Esophagus muscularis mucosa (tissue), 4 donors: ENCODE measurements around the gene TSPAN5.

ENCODE experiments used
- CTCF ChIP-seq, 3 experiments: fragments of 200-600 bp in 2 of 3; fragments of 450-650 bp in 1 of 3; sonication (generic) in 2 of 3; IDR thresholded peaks; one replicate each; pipeline ENCODE4 v1.5.1; 2017 to 2019; ENCODE audit warnings: antibody characterized with exemption in 3 of 3, mild to moderate bottlenecking in 2 of 3, moderate library complexity in 1 of 3
- EP300 ChIP-seq: sonication (generic); formaldehyde crosslinking; IDR thresholded peaks from one replicate; pipeline ENCODE4 v1.6.1; 2017; ENCODE audit warnings: antibody characterized with exemption
- POLR2A ChIP-seq: fragments of 450-650 bp; IDR thresholded peaks from one replicate; pipeline ENCODE4 v1.6.1; 2017; ENCODE audit warnings: antibody characterized with exemption, moderate library complexity, mild to moderate bottlenecking, low read depth
- POLR2AphosphoS5 ChIP-seq, 2 donors: sonication (generic); formaldehyde crosslinking; IDR thresholded peaks; one replicate each; pipeline ENCODE4 v1.6.1; 2017; ENCODE audit warnings: antibody characterized with exemption in 2 of 2

GRCh38 chr4:98583265-98583664, 75.1 kb downstream of the TSPAN5 start:
- TF ChIP-seq CTCF (IDR thresholded peaks at IDR 0.05): no peak
- TF ChIP-seq POLR2AphosphoS5 (IDR thresholded peaks at IDR 0.05): no peak
- TF ChIP-seq POLR2A: no peak
- TF ChIP-seq EP300: no peak
